Lung (tissue), 12 donors: ENCODE results near the gene SLC25A48. TPM values are rescaled to one million over a fixed set of nuclear protein-coding genes. Genes with fewer than 3 reads are reported as not detected.

Source experiments
- ATAC-seq: fragments of 200-7000 bp; cut with Tn5 transposase; one replicate; pipeline ENCODE4 v1.9.1; 2020; ENCODE audit warnings: moderate number of reproducible peaks; ENCODE audit not compliant: insufficient read depth, low FRiP score
- DNase-seq, 3 donors: peaks; one replicate each; pipeline ENCODE4 v3.0.0-alpha.2; 2013 to 2017
- H3K27ac ChIP-seq, 2 donors: one replicate each; pipeline ENCODE4 v1.5.1; 2013; ENCODE audit warnings: mild to moderate bottlenecking in 2 of 2, moderate library complexity in 2 of 2, control low read depth in 1 of 2, inconsistent platforms in 1 of 2, low read depth in 1 of 2, low read length in 1 of 2
- H3K27me3 ChIP-seq, 3 donors: one replicate each; pipeline ENCODE4 v1.5.1; 2013; ENCODE audit warnings: low read length in 2 of 3; ENCODE audit not compliant: control insufficient read depth in 3 of 3, insufficient read depth in 3 of 3
- H3K36me3 ChIP-seq, 4 donors: one replicate each; pipeline ENCODE4 v1.5.1; 2013; ENCODE audit warnings: low read length in 4 of 4, mild to moderate bottlenecking in 1 of 4, moderate library complexity in 1 of 4; ENCODE audit not compliant: control insufficient read depth in 4 of 4, insufficient read depth in 4 of 4
- H3K4me1 ChIP-seq, 5 donors: one replicate each; pipeline ENCODE4 v1.5.1; 2013; ENCODE audit warnings: low read length in 5 of 5, mild to moderate bottlenecking in 2 of 5, moderate library complexity in 1 of 5; ENCODE audit not compliant: control insufficient read depth in 5 of 5, insufficient read depth in 5 of 5
- H3K4me3 ChIP-seq: one replicate; pipeline ENCODE4 v1.5.1; 2013; ENCODE audit warnings: mild to moderate bottlenecking, control low read depth, moderate library complexity
- H3K9ac ChIP-seq, 2 donors: one replicate each; pipeline ENCODE4 v1.5.1; 2013; ENCODE audit warnings: low read length in 2 of 2, control low read depth in 1 of 2; ENCODE audit not compliant: insufficient read depth in 1 of 2
- H3K9me3 ChIP-seq, 4 donors: one replicate each; pipeline ENCODE4 v1.5.1; 2013; ENCODE audit warnings: low read length in 3 of 4, mild to moderate bottlenecking in 1 of 4, moderate library complexity in 1 of 4; ENCODE audit not compliant: control insufficient read depth in 4 of 4, insufficient read depth in 3 of 4
- CTCF ChIP-seq: IDR thresholded peaks from 2 replicates; pipeline ENCODE4 v1.5.1; 2012; ENCODE audit warnings: mild to moderate bottlenecking; ENCODE audit errors: control extremely low read depth, extremely low read depth
- WGBS, 2 donors: extraction: QIAGEN DNeasy Blood & Tissue Kit; methylation state at CpG; one replicate each; pipeline ENCODE4 v1.1.7; 2013; 5-methylcytosine and 5-hydroxymethylcytosine counted together
- polyA plus RNA-seq, 2 donors: library from polyadenylated mRNA; stranded (reverse); fragments of 200-250 nt; gene quantifications; one replicate each; pipeline ENCODE4 v1.2.1, GENCODE V29; 2013
- total RNA-seq, 2 donors: library from RNA; depleted of rRNA in 1 of 2; stranded (reverse); fragments of >200 nt in 1 of 2; gene quantifications; one replicate each; pipeline ENCODE4 v1.2.1, GENCODE V29; 2014 to 2021
- donor health status: control.
- donor health status: control.
- donor health status: Bipolar disorder and iron deficiency.
- donor health status: healthy.
- donor health status: DM: yes; HTN: yes; CAD: no.

SLC25A48 gene
- total and polyA plus RNA-seq, 4 donors, result not detected

- no peak overlapping the region for H3K27ac ChIP-seq
- no peaks in the 10 kb centered on the region for H3K9me3 ChIP-seq
- H3K9ac ChIP-seq, result no peak overlapping the region
- no peaks in the 10 kb centered on the region for H3K36me3 ChIP-seq
- no peak for TF ChIP-seq CTCF
- peaks cover 0 to 4% (median 0%) of the 10 kb centered on the region in 5 donors for H3K4me1 ChIP-seq
- H3K4me3 ChIP-seq, result no peak overlapping the region
- 71 to 84% methylated on average over 10 of the region's 10 CpGs for WGBS, 2 donors
- no peak for DNase-seq
- ATAC-seq, result no peak
- H3K27me3 ChIP-seq, result peaks cover 0 to 17% (median 4%) of the 10 kb centered on the region in 3 donors
Measured at GRCh38 chr5:135827965-135828781, 6.3 kb upstream of the SLC25A48 start.

GRCh38 chr5:135828782-135829127 lies 5.7 kb upstream of the SLC25A48 start:
- H3K4me3 ChIP-seq, result no peak overlapping the region
- whole genome bisulfite sequencing, 2 donors, result 79 to 91% methylated on average over 2 of the region's 2 CpGs
- peaks cover 0 to 4% (median 0%) of the 10 kb centered on the region in 5 donors for H3K4me1 ChIP-seq
- H3K27ac ChIP-seq, result no peak overlapping the region
- no peaks in the 10 kb centered on the region for H3K36me3 ChIP-seq
- H3K27me3 ChIP-seq, result peaks cover 0 to 23% (median 10%) of the 10 kb centered on the region in 3 donors
- H3K9ac ChIP-seq, result no peak overlapping the region
- no peak for DNase-seq
- no peak for ATAC-seq
- TF ChIP-seq CTCF, result no peak
- no peaks in the 10 kb centered on the region for H3K9me3 ChIP-seq

- no peak overlapping the region for H3K27ac ChIP-seq
- H3K36me3 ChIP-seq, result no peaks in the 10 kb centered on the region
- DNase-seq (no peak), ATAC-seq (no peak)
- H3K4me3 ChIP-seq, result no peak overlapping the region
- no peak for TF ChIP-seq CTCF
- H3K9me3 ChIP-seq, result no peaks in the 10 kb centered on the region
- 84 to 90% methylated on average over 7 of the region's 7 CpGs for WGBS, 2 donors
- no peak overlapping the region for H3K9ac ChIP-seq
- H3K4me1 ChIP-seq, result peaks cover 0 to 5% (median 0%) of the 10 kb centered on the region in 5 donors
- H3K27me3 ChIP-seq, result peaks cover 0 to 25% (median 14%) of the 10 kb centered on the region in 3 donors
Measured at GRCh38 chr5:135829179-135829578, 5.3 kb upstream of the SLC25A48 start.
